Measurements from ENCODE around the gene ABTB2. TPM values are rescaled to one million over a fixed set of nuclear protein-coding genes. Genes with fewer than 3 reads are reported as not detected.

The ABTB2 gene
- polyA plus RNA-seq, 1 donor (not counting 4 experiments of a cell fraction or from before 2014, with no cell fraction given) = 1.0 TPM

DNA sequence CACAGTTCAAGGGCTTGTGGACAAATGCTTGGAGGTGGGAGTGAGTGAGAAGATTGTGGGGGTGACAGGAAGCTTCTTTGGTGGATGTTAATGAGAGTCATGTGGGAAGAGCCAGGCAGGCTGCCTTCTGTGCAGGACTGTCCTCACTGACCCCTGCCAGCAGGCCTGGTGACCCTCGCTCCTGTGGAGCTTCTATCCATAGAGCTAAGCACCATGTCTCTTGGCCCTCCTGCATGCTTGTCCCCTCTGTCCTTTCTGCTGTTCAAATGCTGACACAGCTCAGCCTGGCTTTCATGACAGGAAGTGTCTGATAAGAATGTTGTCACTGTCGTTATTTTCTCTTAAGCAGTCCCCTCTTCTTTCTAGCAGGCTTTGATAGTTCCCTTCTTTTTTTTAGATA lies 214.8 kb downstream of the ABTB2 start:
- no peak for TF ChIP-seq EZH2 (IDR thresholded peaks at IDR 0.05; ENCODE audit: low read length)
- TF ChIP-seq, protein P1, sequence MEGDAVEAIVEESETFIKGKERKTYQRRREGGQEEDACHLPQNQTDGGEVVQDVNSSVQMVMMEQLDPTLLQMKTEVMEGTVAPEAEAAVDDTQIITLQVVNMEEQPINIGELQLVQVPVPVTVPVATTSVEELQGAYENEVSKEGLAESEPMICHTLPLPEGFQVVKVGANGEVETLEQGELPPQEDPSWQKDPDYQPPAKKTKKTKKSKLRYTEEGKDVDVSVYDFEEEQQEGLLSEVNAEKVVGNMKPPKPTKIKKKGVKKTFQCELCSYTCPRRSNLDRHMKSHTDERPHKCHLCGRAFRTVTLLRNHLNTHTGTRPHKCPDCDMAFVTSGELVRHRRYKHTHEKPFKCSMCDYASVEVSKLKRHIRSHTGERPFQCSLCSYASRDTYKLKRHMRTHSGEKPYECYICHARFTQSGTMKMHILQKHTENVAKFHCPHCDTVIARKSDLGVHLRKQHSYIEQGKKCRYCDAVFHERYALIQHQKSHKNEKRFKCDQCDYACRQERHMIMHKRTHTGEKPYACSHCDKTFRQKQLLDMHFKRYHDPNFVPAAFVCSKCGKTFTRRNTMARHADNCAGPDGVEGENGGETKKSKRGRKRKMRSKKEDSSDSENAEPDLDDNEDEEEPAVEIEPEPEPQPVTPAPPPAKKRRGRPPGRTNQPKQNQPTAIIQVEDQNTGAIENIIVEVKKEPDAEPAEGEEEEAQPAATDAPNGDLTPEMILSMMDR (optimal IDR thresholded peaks at IDR 0.05 in 1 of 3, IDR thresholded peaks at IDR 0.05 in 1 of 3, conservative IDR thresholded peaks at IDR 0.05 in 1 of 3; ENCODE audit: extremely low read depth in 1 of 3, insufficient read depth in 2 of 3, low read length in 3 of 3) = no peak
- Histone ChIP-seq H3K27me3 (ENCODE audit: control insufficient read depth, extremely low read depth, insufficient read depth, low read length) (no peaks in the 10 kb centered on the region), H3K9ac (ENCODE audit: control insufficient read depth, extremely low read depth, insufficient read depth, low read length) (no peak overlapping the region), H3K9me3 (ENCODE audit: control insufficient read depth, low read depth, low read length) (no peaks in the 10 kb centered on the region), H3K9me1 (ENCODE audit: control insufficient read depth, extremely low read depth, insufficient read depth, low read length) (no peaks in the 10 kb centered on the region), H3K27ac (ENCODE audit: control insufficient read depth, insufficient read depth, low read length) (no peak overlapping the region), H3K36me3 (ENCODE audit: control insufficient read depth in 2 of 2, extremely low read depth in 1 of 2, insufficient read depth in 2 of 2, low read length in 2 of 2) (peaks cover 53 to 77% of the 10 kb centered on the region in 2 experiments), H2AFZ (ENCODE audit: control insufficient read depth, low read length) (no peak overlapping the region), H3K4me1 (ENCODE audit: control insufficient read depth, extremely low read depth, insufficient read depth, low read length) (no peaks in the 10 kb centered on the region), H4K20me1 (ENCODE audit: control insufficient read depth, extremely low read depth, insufficient read depth, low read length) (no peaks in the 10 kb centered on the region), H3K4me3 (ENCODE audit: control insufficient read depth in 2 of 3, extremely low read depth in 1 of 3, insufficient read depth in 2 of 3, low read depth in 1 of 3, low read length in 3 of 3) (no peak overlapping the region), H3K4me2 (ENCODE audit: control insufficient read depth, extremely low read depth, insufficient read depth, low read depth, low read length) (no peak overlapping the region), H3K79me2 (ENCODE audit: control insufficient read depth, insufficient read depth, low read length) (no peaks in the 10 kb centered on the region)
- DNase-seq (ENCODE audit: low read depth, low spot score) = no peak
- FAIRE-seq = no peak
- dilution Hi-C loops (cut with MboI; ENCODE audit: extremely low pct_ligation_motif_present, low sequenced_read_pairs) = no loop called here

DNA sequence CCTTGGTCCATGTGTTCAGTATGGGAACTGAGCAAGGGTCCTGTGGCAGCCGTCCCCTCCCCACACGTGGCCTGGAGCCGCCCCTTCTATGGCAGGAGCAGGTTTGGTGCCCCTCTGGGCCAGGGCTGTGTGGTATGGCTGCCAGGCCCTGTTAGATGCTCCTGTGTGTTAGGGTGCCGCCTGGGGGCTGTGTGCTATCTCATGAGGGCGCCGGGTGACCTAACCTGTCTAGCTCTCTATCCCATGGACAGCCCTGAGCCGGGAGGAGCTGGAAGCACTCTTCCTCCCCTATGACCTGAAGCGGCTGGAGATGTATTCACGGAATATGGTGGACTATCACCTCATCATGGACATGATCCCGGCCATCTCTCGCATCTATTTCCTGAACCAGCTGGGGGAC lies 217.7 kb downstream of the ABTB2 start:
- no peak overlapping the region for H3K9ac ChIP-seq (ENCODE audit: control insufficient read depth, extremely low read depth, insufficient read depth, low read length)
- H3K36me3 ChIP-seq (ENCODE audit: control insufficient read depth in 2 of 2, extremely low read depth in 1 of 2, insufficient read depth in 2 of 2, low read length in 2 of 2) = peaks cover 53 to 76% of the 10 kb centered on the region in 2 experiments
- DNase-seq (ENCODE audit: low read depth, low spot score) = no peak
- no peaks in the 10 kb centered on the region for H3K4me1 ChIP-seq (ENCODE audit: control insufficient read depth, extremely low read depth, insufficient read depth, low read length)
- no peak overlapping the region for H2AFZ ChIP-seq (ENCODE audit: control insufficient read depth, low read length)
- FAIRE-seq = no peak
- no peak overlapping the region for H3K4me3 ChIP-seq (ENCODE audit: control insufficient read depth in 2 of 3, extremely low read depth in 1 of 3, insufficient read depth in 2 of 3, low read depth in 1 of 3, low read length in 3 of 3)
- no peaks in the 10 kb centered on the region for H3K9me1 ChIP-seq (ENCODE audit: control insufficient read depth, extremely low read depth, insufficient read depth, low read length)
- TF ChIP-seq, protein P1 (optimal IDR thresholded peaks at IDR 0.05 in 1 of 3, IDR thresholded peaks at IDR 0.05 in 1 of 3, conservative IDR thresholded peaks at IDR 0.05 in 1 of 3; ENCODE audit: extremely low read depth in 1 of 3, insufficient read depth in 2 of 3, low read length in 3 of 3) = no peak
- H3K79me2 ChIP-seq (ENCODE audit: control insufficient read depth, insufficient read depth, low read length) = no peaks in the 10 kb centered on the region
- dilution Hi-C loops (cut with MboI; ENCODE audit: extremely low pct_ligation_motif_present, low sequenced_read_pairs) = no loop called here
- H4K20me1 ChIP-seq (ENCODE audit: control insufficient read depth, extremely low read depth, insufficient read depth, low read length) = no peaks in the 10 kb centered on the region
- H3K27me3 ChIP-seq (ENCODE audit: control insufficient read depth, extremely low read depth, insufficient read depth, low read length) = no peaks in the 10 kb centered on the region
- no peaks in the 10 kb centered on the region for H3K9me3 ChIP-seq (ENCODE audit: control insufficient read depth, low read depth, low read length)
- no peak overlapping the region for H3K27ac ChIP-seq (ENCODE audit: control insufficient read depth, insufficient read depth, low read length)
- H3K4me2 ChIP-seq (ENCODE audit: control insufficient read depth, extremely low read depth, insufficient read depth, low read depth, low read length) = no peak overlapping the region

Measured in keratinocyte (primary cell).